NT2/D1 (cell line): ENCODE data around the gene CACNA1H.
"Not testable (repeated sequence)": the region's sequence is repeated elsewhere in the genome, so short reads cannot be mapped to it uniquely, and the experiment has no call there.

Source experiments
- SUZ12 ChIP-seq: IDR thresholded peaks from 2 replicates; pipeline ENCODE4 v1.6.1; 2011; ENCODE audit not compliant: insufficient read length, insufficient read depth; ENCODE audit errors: extremely low read depth
- YY1 ChIP-seq: IDR thresholded peaks from 2 replicates; pipeline ENCODE4 v1.6.1; 2011; ENCODE audit not compliant: insufficient read length, insufficient read depth
- ZNF274 ChIP-seq: IDR thresholded peaks from 2 replicates; pipeline ENCODE4 v1.6.1; 2011; ENCODE audit warnings: mild to moderate bottlenecking, low read depth, low read length

- not testable (repeated sequence) for TF ChIP-seq YY1, ZNF274, SUZ12
Observed at GRCh38 chr16:1226692-1227091, 73.8 kb downstream of the CACNA1H start.
